Neural cell (in vitro differentiated cells): ENCODE measurements around the gene SOX12.

Experiments
- EP300 ChIP-seq: fragments of 450-650 bp; conservative IDR thresholded peaks from 2 replicates; pipeline ENCODE4 v1.6.1; 2014; ENCODE audit warnings: antibody characterized with exemption, mild to moderate bottlenecking, moderate library complexity; ENCODE audit not compliant: poor library complexity, severe bottlenecking
- POLR2AphosphoS5 ChIP-seq: IDR thresholded peaks from 2 replicates; pipeline ENCODE4 v1.6.1; 2012
- TF ChIP-seq, protein P1 (sequence below): fragments of 450-650 bp; IDR thresholded peaks from 2 replicates; pipeline ENCODE4 v1.5.1; 2014; ENCODE audit warnings: antibody characterized with exemption, mild to moderate bottlenecking, moderate library complexity; ENCODE audit not compliant: poor library complexity, severe bottlenecking

DNA sequence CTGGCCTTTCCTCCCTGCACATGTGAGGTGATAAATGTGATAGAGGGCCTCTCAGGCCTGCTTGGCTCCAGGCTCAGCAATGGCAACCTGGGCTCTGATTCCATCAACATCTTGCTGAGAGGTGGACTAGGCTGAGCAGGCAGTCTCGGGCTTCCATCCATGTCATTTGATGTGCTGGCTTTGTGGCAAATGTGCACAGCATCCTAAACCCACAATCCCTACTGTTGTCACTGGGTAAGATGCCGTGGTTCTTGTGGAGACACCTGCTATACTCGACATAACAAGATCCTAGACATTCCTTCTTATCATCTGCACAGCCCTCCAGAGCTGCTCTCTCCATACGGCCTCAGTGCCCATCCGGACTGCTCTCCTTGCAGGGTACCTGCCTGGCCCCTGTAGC lies 30.8 kb upstream of the SOX12 start:
- TF ChIP-seq, protein P1, sequence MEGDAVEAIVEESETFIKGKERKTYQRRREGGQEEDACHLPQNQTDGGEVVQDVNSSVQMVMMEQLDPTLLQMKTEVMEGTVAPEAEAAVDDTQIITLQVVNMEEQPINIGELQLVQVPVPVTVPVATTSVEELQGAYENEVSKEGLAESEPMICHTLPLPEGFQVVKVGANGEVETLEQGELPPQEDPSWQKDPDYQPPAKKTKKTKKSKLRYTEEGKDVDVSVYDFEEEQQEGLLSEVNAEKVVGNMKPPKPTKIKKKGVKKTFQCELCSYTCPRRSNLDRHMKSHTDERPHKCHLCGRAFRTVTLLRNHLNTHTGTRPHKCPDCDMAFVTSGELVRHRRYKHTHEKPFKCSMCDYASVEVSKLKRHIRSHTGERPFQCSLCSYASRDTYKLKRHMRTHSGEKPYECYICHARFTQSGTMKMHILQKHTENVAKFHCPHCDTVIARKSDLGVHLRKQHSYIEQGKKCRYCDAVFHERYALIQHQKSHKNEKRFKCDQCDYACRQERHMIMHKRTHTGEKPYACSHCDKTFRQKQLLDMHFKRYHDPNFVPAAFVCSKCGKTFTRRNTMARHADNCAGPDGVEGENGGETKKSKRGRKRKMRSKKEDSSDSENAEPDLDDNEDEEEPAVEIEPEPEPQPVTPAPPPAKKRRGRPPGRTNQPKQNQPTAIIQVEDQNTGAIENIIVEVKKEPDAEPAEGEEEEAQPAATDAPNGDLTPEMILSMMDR: no peak
- TF ChIP-seq POLR2AphosphoS5: no peak
- no peak for TF ChIP-seq EP300
